NCI-H2029 treated with DMSO at 0.1 percent for 48 hours (cell line): Measurements from ENCODE around the gene KLF13.
"Not testable (repeated sequence)": the region's sequence is repeated elsewhere in the genome, so short reads cannot be mapped to it uniquely, and the experiment has no call there.

Source experiments
- DNase-seq: peaks from one replicate; lab custom pipeline; 2025; lab: John Stamatoyannopoulos, UW

The KLF13 gene

DNA sequence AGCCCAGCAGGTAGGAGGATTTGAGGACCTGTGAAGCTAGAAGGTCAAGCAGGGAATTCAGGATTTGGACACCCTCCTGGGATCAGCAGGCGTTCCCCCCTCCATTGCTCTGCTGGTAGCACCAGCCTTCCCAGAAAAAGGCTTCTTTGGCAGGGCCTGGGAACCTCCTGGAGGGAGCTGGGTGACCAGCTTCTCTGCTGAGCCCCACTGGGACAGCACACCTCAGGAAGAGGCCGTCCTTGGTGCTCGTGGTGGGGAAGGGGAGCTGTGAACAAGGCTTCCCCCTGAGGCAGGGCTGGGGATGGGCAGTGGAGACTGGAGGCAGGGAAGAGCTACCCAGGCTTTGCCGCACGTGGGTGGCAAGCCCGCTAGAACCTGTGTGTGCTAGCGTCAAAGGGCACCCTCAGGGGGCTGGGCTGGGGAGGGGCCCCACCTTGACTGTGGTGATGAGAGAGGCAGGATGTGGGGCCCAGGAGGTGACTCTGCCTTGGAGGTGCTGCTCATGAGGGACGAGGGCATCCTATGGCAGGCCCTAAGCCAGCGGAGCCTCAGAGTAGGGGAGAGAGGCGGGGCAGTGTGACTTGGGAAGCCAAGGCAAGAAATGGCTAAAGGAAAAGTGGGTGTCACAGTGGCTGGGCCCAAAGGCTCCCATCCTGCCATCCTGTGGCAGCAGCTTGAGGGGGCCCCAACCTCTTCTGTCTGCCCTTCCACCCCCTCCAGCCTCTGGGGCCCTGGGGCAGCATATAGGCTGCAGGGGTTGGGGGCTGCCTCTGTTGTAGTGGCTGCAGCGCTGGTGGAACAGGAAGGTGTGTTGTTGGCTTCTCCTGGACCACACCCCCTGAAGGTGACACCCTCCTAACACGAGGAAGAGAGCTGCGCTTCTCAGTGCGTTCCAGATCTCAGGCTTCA is 20.7 kb downstream of the KLF13 start:
- no peak for DNase-seq

DNA sequence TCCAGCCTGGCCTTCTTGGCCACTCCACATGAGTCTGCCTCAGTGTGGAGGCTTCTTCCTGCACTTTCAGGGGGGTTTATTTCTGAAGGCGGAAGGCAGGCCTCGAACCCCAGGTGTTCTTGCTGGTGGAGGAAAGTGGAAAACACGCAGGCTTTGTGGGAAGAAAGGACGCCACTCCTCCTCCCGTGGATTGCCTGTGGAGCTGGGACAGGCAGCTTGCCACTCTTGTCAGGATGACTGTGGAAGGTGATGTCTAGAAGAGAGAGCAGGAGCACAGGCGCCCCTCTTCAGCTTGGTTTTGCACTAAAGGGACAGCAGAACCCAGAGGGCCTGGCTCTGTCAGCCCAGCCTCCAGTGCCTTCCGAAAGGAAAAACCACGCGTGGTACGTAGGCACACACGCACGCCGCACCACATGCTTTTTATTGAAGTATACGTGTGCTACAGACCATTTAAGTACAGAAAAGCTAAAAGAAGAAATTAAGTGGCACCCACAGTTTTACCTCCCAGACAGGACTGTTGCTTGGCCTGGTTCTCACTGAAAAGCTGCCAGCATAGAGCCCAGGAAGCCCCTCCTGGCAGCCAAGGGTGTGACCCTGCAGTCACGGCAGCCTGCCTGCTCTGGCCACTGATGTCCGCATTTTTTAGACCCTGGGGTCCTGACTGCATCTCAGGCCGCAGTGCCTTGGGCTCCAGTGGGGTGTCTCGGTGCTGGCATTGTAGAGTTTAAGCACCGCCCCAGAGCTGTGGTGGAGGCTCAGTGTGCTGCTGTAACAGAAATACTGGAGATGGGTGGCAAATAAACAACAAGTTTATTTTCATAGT is 21.6 kb downstream of the KLF13 start:
- DNase-seq: no peak

DNA sequence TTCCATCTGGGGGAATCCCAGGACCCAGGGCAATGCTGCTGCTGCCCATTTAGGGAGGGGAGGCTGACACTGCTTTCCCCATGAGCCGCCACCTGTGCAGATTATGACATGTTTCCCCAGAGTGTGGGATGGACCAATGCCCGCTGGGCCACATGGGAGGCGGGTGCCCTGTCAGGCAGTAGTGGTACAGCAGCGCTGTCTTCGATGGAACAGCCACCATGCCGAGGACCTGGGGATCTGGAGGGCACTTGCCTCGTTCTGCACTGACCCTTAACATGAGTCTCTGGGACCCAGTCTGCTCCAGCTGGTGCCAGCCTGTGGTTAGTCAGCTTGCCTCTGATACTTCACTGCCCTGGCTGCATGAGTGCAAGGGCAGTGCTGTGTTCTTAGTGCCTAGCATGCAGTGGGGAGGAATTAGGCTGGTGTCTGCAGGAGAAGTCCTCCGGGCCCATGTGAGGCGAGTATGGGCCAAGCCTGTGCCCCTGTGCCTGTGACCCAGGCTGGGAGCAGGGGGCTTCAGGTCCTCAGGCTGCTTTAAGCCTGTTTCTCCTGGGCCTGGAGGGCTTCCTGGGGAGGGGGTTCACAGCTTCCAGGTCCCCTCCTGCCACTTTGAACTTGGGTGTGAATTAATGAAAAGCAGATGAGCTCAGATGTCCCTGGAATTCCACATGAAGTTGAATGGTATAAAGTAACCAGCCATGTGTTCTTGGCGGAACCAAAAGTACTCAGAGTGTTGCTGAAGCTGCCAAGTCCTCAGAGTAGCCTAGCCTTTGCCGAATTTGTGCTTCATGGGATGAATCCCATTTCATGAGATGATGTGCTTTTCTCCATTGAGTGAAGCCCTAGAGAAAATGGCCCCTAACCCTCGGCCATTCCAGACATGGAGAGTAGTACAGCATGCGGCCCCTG is 22.9 kb downstream of the KLF13 start:
- DNase-seq: no peak

DNA sequence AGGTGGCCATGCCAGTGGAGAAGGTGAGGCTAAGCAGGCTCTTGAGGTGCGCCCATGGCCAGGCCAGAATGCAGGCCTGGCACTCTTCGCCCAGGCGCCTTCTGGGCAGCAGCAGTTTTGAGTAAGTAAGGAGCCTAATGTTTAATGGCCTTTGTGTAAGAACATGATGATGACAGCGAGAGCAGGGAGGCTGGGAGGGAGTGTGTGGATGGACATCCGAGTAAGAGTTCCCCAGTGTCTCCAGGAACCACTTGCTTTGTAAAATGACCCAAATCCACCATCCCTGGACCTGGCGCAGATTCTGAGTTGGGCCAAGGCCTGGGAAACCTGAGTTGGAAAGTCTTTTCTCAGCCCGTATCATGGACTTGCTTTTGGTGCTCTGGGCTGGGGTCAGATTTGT is 24.1 kb downstream of the KLF13 start:
- no peak for DNase-seq

DNA sequence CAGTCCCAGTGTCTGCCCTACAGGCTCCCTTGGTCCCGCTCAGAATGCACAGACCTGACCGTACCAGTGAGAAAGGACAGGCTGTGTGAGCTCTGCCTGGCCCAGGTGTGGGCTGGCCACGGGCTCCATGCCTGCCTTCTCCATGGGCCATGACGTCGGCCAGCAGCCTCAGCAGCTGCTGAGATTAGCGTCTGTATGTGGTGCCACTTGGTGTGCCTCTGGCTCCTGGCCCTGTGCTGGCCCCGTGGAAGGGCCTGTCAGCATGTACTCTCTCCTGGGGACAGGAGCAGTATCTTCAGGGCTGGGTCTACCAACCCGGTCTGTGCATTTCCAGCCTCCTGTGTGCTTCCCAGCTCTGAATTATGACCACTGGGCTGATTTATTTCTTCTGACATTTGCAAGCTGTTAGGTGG is 25.7 kb downstream of the KLF13 start:
- DNase-seq: no peak

DNA sequence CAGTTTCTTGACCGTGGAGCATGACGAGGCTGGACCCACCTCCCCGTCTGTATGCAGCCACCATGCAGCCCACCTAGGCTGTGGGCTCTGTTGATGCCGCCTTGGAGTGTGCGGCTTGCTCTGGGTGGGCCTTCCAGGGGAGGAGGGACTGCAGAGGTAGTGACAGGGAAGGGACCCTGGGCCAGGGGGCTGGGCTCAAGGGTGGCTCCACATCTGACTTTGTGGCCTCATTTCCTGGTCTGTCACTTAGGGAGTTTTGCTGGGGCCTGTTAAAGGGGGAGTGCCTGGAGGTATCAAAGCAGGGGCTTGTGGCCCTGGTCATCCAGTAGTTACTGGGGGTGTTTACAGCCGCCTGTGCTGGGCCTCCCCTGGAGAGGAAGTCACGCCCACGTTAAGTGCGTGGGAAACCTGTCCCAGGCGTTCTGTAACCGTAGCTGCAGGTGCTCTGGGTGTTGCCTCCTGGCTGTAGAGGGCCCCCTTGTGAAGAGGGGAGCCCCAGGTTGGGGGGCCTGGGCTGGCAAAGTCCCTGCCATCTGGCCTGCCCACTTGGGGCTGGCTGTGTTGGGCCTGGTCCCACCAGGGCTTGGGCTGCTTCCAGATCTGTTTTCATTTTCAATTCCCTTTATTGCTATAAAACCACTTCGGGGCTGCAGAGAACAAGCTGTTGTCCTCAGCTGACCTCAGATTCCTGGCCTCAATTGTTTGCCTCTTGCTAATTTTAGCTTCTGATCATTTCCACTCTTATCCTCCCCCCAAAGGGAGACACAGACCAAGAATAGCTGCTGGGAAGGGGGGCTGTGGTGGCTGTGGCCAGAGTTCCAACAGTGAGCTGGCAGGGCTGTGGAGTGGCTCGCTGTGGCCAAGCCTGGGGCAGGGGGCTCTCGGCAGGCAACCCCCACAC is 26.5 kb downstream of the KLF13 start:
- DNase-seq: peak; percentile 25

DNA sequence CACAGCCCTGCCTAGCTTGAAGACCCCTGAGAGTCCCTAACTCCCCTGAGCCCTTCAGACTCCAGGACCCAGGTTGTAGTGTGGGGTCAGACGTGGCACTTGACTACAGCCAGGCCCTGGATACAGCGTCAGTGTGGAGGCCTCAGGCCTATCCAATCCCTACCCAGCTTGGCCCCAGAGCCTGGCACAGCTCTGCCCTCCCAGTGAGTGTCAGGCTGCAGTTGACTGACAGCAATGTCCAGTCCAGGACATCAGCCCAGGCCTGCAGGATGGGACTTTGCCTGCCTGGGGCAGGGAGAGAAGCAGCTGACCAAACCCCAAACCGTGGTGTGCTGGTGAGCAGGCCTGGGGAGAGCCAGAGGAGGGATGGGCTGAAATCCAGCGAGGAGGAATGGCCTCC is 27.3 kb downstream of the KLF13 start:
- no peak for DNase-seq

DNA sequence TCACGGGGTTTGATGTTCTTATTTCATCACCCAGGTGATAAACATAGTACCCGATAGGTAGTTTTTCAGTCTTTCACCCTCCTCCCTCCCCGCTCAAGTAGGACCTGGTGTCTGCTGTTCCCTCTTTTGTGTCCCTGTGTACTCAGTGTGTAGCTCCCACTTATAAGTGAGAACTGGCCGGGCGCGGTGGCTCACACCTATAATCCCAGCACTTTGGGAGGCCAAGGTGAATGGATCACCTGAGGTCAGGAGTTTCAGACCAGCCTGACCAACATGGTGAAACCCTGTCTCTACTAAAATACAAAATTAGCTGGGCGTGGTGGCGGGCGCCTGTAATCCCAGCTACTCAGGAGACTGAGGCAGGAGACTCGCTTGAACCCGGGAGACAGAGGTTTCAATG is 29.5 kb downstream of the KLF13 start:
- DNase-seq: not testable (repeated sequence)

DNA sequence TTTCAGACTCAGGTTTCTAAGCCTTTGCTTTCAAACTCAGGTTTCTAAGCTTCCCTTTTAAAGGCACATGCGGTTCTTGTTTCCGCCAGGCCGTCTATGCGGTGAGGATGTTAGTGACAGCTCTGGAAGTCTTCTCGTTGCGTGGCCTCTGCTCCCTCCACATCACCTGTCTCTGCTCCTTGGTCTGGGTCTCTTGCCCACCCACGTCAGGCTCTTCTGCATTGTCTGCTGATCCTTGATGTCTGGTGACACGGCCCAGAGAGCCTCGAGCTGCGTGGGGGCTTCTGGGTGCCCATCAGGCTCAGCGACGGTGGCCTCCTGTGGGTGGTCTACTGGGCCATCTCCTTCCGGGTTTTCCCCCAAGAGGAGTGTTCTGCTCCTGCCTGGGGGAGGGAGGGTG is 30.5 kb downstream of the KLF13 start:
- DNase-seq: no peak

DNA sequence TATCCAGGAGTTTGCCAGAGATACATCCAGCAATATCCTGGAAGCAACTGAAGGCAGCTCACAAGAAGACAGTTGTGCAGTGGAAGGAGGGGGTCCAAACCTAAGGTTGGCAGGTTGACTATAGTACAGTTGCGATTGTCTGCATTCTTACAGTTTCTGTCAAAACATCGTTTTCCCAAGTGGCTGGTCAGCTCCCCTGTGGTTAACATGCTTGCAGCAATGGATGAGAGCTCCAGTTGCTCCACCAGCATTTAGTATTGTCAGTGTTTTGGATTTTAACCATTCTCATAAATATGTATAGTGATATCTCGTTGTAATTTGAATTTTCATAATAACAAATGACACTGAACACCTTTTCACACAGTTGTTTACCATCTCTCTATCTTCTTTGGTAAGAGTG is 31.5 kb downstream of the KLF13 start:
- DNase-seq: no peak

DNA sequence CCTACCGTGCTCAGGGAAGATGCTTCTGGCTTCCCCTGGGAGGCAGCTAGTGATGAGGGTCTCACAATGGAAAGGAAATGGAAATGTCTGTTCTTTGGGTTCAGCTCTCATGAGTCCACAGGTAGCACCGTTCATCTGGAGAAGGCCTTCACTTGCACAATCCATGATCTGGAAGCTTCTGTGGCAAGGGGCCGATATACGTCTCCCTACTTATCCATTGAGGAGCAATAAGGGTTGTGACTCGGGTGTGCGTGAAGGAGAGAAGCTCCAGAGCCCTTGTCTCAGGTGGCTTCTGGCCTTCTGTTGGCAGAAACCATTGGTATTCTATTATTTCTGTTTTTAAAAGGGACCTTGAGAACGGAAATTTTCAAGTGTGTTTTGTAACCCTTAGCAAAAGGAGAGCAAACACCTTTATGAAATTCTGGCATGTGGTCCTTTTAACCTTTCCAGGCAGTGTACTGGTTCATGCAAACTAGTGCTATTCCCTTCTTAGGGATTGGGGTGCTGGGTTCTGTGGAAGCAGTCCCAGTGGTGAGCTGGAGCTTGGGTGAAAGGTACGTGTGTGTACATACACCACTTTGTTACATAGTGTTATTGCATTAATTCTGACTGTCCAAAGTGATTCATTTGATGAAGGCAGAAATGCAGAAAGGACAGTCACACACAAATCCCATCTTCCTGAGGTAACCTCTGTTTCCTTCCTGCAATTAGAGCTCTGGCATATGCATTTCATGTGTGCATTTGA is 32.5 kb downstream of the KLF13 start:
- DNase-seq: no peak

DNA sequence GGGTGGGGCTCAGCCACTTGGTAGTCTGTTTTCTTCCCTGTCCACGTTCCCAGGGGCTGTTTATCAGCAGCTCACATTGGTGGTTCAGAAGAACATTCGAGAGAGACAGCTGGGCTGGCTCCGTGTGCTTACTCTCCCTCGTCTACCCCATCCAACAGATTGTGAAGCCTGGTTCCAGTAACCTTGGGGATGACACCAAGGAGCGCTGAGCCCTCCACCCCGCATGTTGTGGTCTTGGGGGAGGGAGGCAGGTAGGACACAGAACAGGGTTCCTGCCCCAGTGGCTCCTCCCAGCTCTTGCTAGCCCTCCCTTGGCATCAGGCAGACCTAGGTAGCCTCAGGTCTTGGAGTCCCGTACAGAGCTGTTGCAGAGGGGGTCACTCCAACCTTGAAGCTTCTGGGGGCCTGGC is 33.1 kb downstream of the KLF13 start:
- no peak for DNase-seq

DNA sequence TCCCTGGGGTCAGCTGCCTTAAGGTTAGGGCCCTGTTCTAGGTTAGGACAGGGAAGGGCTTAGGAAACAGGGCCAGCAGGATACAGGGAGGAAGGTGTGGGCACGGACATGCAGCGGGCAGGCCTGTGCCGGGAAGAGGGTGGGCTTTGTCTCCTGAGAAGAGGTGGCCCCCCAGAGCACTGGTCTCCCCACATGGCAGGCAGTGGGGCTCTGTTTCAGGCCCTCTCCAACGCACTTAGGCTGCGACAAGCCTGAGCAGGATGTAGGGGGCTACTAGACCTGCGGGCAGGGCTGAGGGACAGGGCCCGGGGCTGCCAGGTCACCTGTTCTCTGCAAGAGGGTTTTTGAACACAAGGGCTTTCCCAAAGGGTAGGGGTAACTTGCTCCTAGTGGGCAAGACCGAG is 33.5 kb downstream of the KLF13 start:
- DNase-seq: no peak

DNA sequence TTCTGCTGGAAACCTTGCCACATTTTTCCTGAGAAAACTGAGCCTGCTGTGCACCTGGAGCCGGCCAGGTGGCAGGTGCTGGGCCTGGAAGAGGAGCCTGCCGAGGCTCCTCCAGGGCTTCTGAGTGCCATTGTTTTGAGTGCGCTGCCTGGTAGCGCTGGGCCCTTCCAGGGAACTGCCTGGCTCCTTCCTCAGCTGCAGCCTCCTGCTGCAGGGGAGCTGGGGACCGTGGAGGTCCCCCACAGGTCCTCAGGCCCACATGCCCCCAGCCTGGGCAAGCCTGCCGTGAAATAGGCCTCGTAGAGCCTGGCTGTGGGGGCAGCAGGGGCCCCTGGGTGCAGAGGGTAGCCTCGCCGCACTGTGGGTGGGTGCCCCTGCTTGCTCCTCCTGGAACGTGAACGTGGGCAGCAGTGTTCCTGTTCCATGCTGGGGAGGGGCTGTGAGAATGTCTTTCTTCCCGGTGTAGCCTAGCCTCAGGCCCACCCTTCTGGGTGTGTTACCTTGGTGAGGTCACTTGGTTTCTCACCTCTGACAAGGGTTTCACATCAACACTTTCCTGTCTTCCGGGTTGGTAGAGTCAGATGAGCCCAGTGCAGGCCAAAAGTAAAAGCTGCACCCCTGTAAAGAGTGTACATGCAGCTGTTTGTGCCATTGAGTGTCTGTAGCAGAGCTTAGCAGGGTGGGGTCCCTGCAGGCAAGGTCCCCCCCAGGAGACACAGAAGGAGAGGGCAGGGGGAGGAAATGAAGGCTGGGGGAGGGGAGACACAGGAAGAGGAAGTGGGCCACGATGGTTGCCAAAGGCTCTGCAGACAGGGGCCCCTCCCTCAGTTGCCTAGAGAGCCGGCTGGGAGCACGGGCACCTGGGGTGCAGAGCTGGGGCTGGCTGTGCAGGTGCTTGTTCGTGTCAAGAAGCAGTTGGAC is 34.5 kb downstream of the KLF13 start:
- DNase-seq: peak; percentile 36

DNA sequence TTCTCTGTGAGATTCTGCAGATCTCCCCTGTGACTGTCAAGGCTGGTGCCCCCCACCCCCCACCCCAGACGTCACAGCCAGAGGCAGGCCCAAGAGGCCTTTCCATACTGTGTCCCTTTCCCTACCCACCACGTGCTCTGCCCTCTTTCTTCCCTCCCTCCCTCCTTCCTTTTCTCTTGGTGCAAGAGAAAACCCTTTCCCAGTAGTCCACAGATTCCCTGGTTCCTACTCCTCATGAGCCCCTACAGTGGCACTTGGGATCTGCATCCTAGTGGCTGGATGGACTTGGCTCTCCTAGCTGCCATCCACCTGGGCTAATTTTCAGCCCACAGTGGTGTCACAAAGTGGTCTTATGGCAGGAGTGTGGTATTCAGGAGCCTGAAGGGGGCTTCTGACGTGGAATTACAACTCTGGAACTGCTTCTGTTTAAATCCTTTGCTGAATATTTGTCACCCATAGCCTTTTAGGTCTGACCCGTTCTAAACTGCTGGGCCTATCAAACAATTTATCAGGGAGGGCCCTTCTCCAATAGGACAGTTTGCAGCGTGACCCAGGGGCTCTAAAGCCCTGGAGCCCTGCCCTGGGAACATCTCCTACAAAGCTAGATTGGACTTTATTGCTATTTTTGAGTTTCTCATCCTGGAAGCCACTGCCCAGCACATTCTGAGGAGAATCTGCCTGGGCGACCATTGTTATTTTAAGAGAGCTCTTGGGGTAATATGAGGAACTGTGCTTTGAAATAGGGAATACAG is 35.3 kb downstream of the KLF13 start:
- DNase-seq: no peak

DNA sequence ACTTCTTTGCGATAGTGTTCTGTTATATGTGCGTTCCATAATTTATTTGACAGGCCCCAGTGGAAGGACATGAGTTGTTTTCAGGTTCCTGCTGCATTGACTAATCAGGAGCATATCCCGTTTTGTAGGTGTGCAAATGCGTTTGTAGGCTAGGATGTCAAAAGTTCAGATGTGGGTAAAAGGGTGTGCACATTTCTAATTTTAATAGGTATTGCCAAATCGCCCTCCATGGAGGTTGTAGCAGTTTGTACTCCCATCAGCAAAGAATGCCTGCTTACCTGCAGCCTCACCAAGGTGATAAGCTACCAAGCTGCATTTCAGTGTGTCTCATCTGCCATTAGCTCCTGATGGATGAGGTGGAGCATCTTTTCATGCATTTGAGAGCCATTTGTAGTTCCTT is 36.3 kb downstream of the KLF13 start:
- no peak for DNase-seq

DNA sequence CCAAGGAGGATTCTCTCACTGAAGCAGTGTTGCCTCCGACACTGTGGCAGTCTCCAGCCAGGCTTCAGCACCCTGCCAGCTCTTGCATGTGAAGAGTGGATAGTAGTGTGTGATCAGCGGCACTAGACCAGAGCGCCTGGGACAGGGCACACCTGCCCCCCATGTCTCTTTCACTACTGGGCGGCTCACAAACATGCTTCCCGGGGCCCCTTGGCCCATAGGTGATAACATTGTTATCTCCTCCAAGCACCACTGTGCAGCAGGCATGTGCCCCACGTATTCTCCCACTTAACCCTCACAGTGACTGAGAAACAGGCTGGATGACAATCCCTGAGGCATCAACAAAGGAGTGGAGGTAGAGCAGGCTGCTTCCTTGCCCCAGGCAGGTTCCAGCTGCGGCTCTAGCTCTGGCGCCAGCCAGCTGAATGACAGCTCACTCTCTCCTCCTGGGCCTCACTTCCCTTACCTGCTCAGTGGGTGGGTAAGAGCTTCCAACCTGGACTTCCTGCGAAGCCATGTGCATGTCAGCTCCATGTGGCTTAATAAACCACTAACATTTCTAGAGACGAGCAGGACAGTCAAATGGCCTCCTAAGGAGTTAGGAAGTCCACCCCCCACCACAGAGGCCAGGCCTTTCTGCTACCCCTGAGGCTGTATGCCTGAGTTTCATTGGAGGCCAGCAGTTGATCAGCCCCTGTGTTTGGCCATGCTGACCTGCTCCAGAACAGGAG is 37.8 kb downstream of the KLF13 start:
- no peak for DNase-seq
